PC-3 (cell line): Measurements from ENCODE around the gene HTR3B. TPM values are rescaled to one million over a fixed set of nuclear protein-coding genes. Genes with fewer than 3 reads are reported as not detected.

Experiments
- ATAC-seq: fragments of 200-7000 bp; cut with Tn5 transposase; 2 replicates; pipeline ENCODE4 v1.9.1; 2020; ENCODE audit warnings: mild to moderate bottlenecking, moderate library complexity
- BruUV-seq: library from RNA; stranded (reverse); fragments of 400-500 nt; replicated peaks from 2 replicates; lab custom pipeline; 2021; lab: Mats Ljungman, UMichigan
- CTCF ChIA-PET: fragments of 300-600 bp; sonication (Branson Sonifier 250); formaldehyde crosslinking; loops from one replicate; lab custom pipeline; 2022; ENCODE audit warnings: antibody characterized with exemption; lab: Charles Lee
- POLR2A ChIA-PET: fragments of 300-600 bp; sonication (Branson Sonifier 250); formaldehyde crosslinking; loops from one replicate; lab custom pipeline; 2022; ENCODE audit warnings: antibody characterized with exemption; ENCODE audit not compliant: unreplicated experiment; lab: Charles Lee
- DNase-seq: peaks from one replicate; pipeline ENCODE4 v3.0.0-alpha.2; 2015
- H2AFZ ChIP-seq: fragments of 300-600 bp; sonication (generic); 2 replicates; pipeline ENCODE4 v1.6.0; 2016; ENCODE audit warnings: antibody characterized with exemption, low read length
- H3F3A ChIP-seq: fragments of 300-600 bp; sonication (generic); one replicate; pipeline ENCODE4 v1.6.0; 2017; ENCODE audit warnings: antibody characterized with exemption, low read length, control low read depth, mild to moderate bottlenecking; ENCODE audit not compliant: unreplicated experiment
- H3K27ac ChIP-seq: fragments of 300-600 bp; sonication (generic); 2 replicates; pipeline ENCODE4 v1.5.1; 2016; ENCODE audit warnings: mild to moderate bottlenecking, low read length
- H3K27me3 ChIP-seq: fragments of 300-600 bp; sonication (generic); 2 replicates; pipeline ENCODE4 v1.6.1; 2016; ENCODE audit warnings: low read length, mixed read lengths
- H3K36me3 ChIP-seq: fragments of 300-600 bp; sonication (generic); 2 replicates; pipeline ENCODE4 v1.6.1; 2016; ENCODE audit warnings: low read depth, mixed run types, low read length, mixed read lengths
- H3K4me1 ChIP-seq: fragments of 300-600 bp; sonication (generic); 2 replicates; pipeline ENCODE4 v1.5.1; 2016; ENCODE audit warnings: low read length; ENCODE audit not compliant: insufficient read depth
- H3K4me2 ChIP-seq: fragments of 300-600 bp; sonication (generic); 2 replicates; pipeline ENCODE4 v1.6.0; 2016; ENCODE audit warnings: low read length
- H3K4me3 ChIP-seq: fragments of 300-600 bp; sonication (generic); 2 replicates; pipeline ENCODE4 v1.5.1; 2016; ENCODE audit warnings: mild to moderate bottlenecking, low read length, mixed read lengths
- H3K79me2 ChIP-seq: fragments of 300-600 bp; sonication (generic); 2 replicates; pipeline ENCODE4 v1.6.1; 2017; ENCODE audit warnings: low read length, mixed read lengths
- H3K9ac ChIP-seq: fragments of 300-600 bp; sonication (generic); 2 replicates; pipeline ENCODE4 v1.6.0; 2016; ENCODE audit warnings: mild to moderate bottlenecking, low read length
- H3K9me2 ChIP-seq: fragments of 300-600 bp; sonication (generic); replicated peaks from 2 replicates; pipeline ENCODE4 v1.6.1; 2016; ENCODE audit warnings: mixed run types, low read length, mixed read lengths
- H3K9me3 ChIP-seq: fragments of 300-600 bp; sonication (generic); 2 replicates; pipeline ENCODE4 v1.6.1; 2016; ENCODE audit warnings: low read length, mixed read lengths
- H4K20me1 ChIP-seq: fragments of 300-600 bp; sonication (generic); 2 replicates; pipeline ENCODE4 v1.6.1; 2016; ENCODE audit warnings: low read length, mixed read lengths
- EZH2 ChIP-seq: fragments of 300-600 bp; sonication (generic); IDR thresholded peaks from one replicate; pipeline ENCODE4 v1.6.1; 2017; ENCODE audit warnings: antibody characterized with exemption, mild to moderate bottlenecking, low read length; ENCODE audit not compliant: unreplicated experiment
- EZH2phosphoT487 ChIP-seq: fragments of 300-600 bp; sonication (generic); IDR thresholded peaks from 2 replicates; pipeline ENCODE4 v1.6.1; 2018; ENCODE audit warnings: mild to moderate bottlenecking, antibody characterized with exemption, low read length, borderline replicate concordance
- intact Hi-C: fragments of 100-400 bp; cut with micrococcal nuclease; formaldehyde crosslinking; loops from 2 replicates; pipeline ENCODE4 v1.9.0; 2023
- total RNA-seq: library from RNA; depleted of rRNA; stranded (reverse); fragments of >200 nt; gene quantifications from 2 replicates; pipeline ENCODE4 v1.2.3, GENCODE V29; 2014
- TF ChIP-seq, protein P1 (sequence below): fragments of 300-600 bp; sonication (generic); conservative IDR thresholded peaks from 2 replicates; pipeline ENCODE4 v1.5.1; 2017; ENCODE audit warnings: antibody characterized with exemption, low read depth, mild to moderate bottlenecking, low read length

The HTR3B gene
- total RNA-seq, 1 experiment from 2014 or later: not detected

DNA sequence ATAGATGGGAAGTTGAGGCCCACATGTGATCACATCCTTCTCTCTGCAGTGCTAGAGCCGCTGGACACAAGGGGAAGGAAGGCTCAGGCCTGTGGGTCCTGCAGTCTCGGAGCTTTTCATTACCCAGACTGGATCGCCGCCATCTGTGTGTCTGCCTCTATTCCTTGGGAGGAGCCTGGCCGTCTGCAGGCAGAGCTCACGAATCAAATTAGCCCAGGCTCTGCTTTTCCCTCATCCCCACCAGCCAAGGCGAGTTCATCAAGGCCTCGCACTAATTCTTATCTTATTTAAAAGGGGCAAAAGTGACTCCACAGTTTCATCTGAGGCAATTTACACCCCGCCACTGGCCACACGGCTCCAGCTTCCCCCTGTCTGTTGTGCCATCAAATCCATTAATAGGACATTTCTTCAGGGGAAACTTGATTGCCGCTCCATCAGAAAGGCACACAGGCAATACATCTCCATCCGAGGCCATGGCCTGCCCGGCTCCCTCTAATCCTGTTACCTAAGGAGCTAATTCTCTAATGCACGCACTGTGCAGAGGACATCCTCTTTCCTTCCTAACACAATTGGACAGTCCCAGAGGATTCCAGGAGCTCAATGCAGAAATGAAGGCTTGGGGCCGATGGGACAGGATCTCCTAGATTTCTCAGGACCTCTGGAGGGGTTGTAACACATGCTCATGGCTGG, 67.1 kb downstream of the HTR3B start:
- ChIA-PET CTCF (no interaction called here), POLR2A (no interaction called here)
- Histone ChIP-seq H3F3A (no peaks in the 10 kb centered on the region), H3K36me3 (no peaks in the 10 kb centered on the region), H2AFZ (no peak overlapping the region), H3K4me2 (no peak overlapping the region), H3K27me3 (peaks cover 78% of the 10 kb centered on the region), H3K79me2 (no peaks in the 10 kb centered on the region), H3K27ac (no peak overlapping the region), H3K9ac (no peak overlapping the region), H3K9me3 (no peaks in the 10 kb centered on the region), H3K4me3 (no peak overlapping the region), H4K20me1 (no peaks in the 10 kb centered on the region), H3K9me2 (no peaks in the 10 kb centered on the region), H3K4me1 (no peaks in the 10 kb centered on the region)
- TF ChIP-seq, protein P1, sequence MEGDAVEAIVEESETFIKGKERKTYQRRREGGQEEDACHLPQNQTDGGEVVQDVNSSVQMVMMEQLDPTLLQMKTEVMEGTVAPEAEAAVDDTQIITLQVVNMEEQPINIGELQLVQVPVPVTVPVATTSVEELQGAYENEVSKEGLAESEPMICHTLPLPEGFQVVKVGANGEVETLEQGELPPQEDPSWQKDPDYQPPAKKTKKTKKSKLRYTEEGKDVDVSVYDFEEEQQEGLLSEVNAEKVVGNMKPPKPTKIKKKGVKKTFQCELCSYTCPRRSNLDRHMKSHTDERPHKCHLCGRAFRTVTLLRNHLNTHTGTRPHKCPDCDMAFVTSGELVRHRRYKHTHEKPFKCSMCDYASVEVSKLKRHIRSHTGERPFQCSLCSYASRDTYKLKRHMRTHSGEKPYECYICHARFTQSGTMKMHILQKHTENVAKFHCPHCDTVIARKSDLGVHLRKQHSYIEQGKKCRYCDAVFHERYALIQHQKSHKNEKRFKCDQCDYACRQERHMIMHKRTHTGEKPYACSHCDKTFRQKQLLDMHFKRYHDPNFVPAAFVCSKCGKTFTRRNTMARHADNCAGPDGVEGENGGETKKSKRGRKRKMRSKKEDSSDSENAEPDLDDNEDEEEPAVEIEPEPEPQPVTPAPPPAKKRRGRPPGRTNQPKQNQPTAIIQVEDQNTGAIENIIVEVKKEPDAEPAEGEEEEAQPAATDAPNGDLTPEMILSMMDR: no peak
- TF ChIP-seq EZH2: no peak
- TF ChIP-seq EZH2phosphoT487: no peak
- ATAC-seq: no peak
- BruUV-seq: no TSS peak
- intact Hi-C loops: no loop called here
- no peak for DNase-seq

- ATAC-seq (peak; percentile 58), DNase-seq (peak; percentile 52)
- TF ChIP-seq, protein P1: no peak
- no peak for TF ChIP-seq EZH2phosphoT487
- TF ChIP-seq EZH2: no peak
- Histone ChIP-seq H3K9me2 (no peaks in the 10 kb centered on the region), H3K27ac (no peak within 1 kb of the TSS), H3K27me3 (peaks cover 85% of the 10 kb centered on the region), H2AFZ (no peak within 1 kb of the TSS), H3K79me2 (no peaks in the 10 kb centered on the region), H3F3A (no peaks in the 10 kb centered on the region), H3K9me3 (no peaks in the 10 kb centered on the region), H3K4me1 (no peaks in the 10 kb centered on the region), H3K36me3 (no peaks in the 10 kb centered on the region), H3K4me2 (no peak within 1 kb of the TSS), H3K4me3 (no peak within 1 kb of the TSS), H4K20me1 (no peaks in the 10 kb centered on the region), H3K9ac (no peak within 1 kb of the TSS)
- intact Hi-C loops: no loop called here
- ChIA-PET POLR2A (no interaction called here), CTCF (no interaction called here)
- BruUV-seq: no TSS peak
These were observed 70.3 kb downstream of the HTR3B start, which contains the start of gene HTR3A for GRCh38 chr11:113974741-113975470. TSS of gene HTR3A (plus strand) at chr11:113975108. CDS start at chr11:113975326, 218 bp downstream.
